Measurements from ENCODE around the gene PCCA. TPM values are rescaled to one million over a fixed set of nuclear protein-coding genes. Genes with fewer than 3 reads are reported as not detected.

PCCA gene
- polyA plus RNA-seq, 1 of the 3 experiments (the other 2 are of a cell fraction): 7.3 TPM

- DNase-seq: no peak
- H3K4me3 ChIP-seq (ENCODE audit: low read depth in 2 of 2, low read length in 1 of 2): no peak overlapping the region
- no peak for TF ChIP-seq REST (IDR thresholded peaks at IDR 0.05; ENCODE audit: low read depth, low read length)
- no peak for TF ChIP-seq RFX5 (IDR thresholded peaks at IDR 0.05; ENCODE audit: low read length)
- TF ChIP-seq TEAD4 (IDR thresholded peaks at IDR 0.05; ENCODE audit: borderline replicate concordance, insufficient read depth): no peak
- TF ChIP-seq PBX3 (IDR thresholded peaks at IDR 0.05): no peak
- H3K4me1 ChIP-seq (ENCODE audit: control insufficient read depth in 1 of 2, insufficient read depth in 2 of 2, low read depth in 1 of 2, low read length in 1 of 2): no peaks in the 10 kb centered on the region
- ChIA-PET POLR2A (no interaction called here), CTCF (no interaction called here)
- H3K9me3 ChIP-seq: no peaks in the 10 kb centered on the region
- H4K20me1 ChIP-seq (ENCODE audit: insufficient read depth): no peaks in the 10 kb centered on the region
- H3F3A ChIP-seq (replicated peaks; ENCODE audit: insufficient read depth): no peaks in the 10 kb centered on the region
- H2AFZ ChIP-seq (ENCODE audit: low read depth): no peak overlapping the region
- H3K36me3 ChIP-seq (replicated peaks in 1 of 2; ENCODE audit: control insufficient read depth in 1 of 2, insufficient read depth in 2 of 2, low read length in 1 of 2): peaks cover 22 to 34% of the 10 kb centered on the region in 2 experiments
- no peak overlapping the region for H3K4me2 ChIP-seq
- 91% methylated on average over 1 of the region's 1 CpG for WGBS (ENCODE audit: low lambda C conversion rate)
- H3K9ac ChIP-seq: no peak overlapping the region
- H3K27ac ChIP-seq (ENCODE audit: low read depth in 2 of 2, low read length in 1 of 2): no peak overlapping the region
- H3K79me2 ChIP-seq (ENCODE audit: insufficient read depth): no peaks in the 10 kb centered on the region
- no peaks in the 10 kb centered on the region for H3K27me3 ChIP-seq (ENCODE audit: insufficient read depth)
- no peaks in the 10 kb centered on the region for H3K9me2 ChIP-seq
These were observed 67.9 kb downstream of the PCCA start for GRCh38 chr13:100156788-100157187.

GRCh38 chr13:100158569-100158968 is 69.7 kb downstream of the PCCA start:
- H3K9ac ChIP-seq: no peak overlapping the region
- no peaks in the 10 kb centered on the region for H3K27me3 ChIP-seq (ENCODE audit: insufficient read depth)
- 98% methylated on average over 2 of the region's 2 CpGs for WGBS (ENCODE audit: low lambda C conversion rate)
- no peaks in the 10 kb centered on the region for H3F3A ChIP-seq (replicated peaks; ENCODE audit: insufficient read depth)
- CTCF ChIA-PET: no interaction called here
- POLR2A ChIA-PET: no interaction called here
- peaks cover 22 to 34% of the 10 kb centered on the region in 2 experiments for H3K36me3 ChIP-seq (replicated peaks in 1 of 2; ENCODE audit: control insufficient read depth in 1 of 2, insufficient read depth in 2 of 2, low read length in 1 of 2)
- no peak overlapping the region for H3K4me3 ChIP-seq (ENCODE audit: low read depth in 2 of 2, low read length in 1 of 2)
- H4K20me1 ChIP-seq (ENCODE audit: insufficient read depth): 0 out of 2 replicates have a peak, but pooled peaks cover 4% of the 10 kb centered on the region
- H3K27ac ChIP-seq (ENCODE audit: low read depth in 2 of 2, low read length in 1 of 2): no peak overlapping the region
- H3K79me2 ChIP-seq (ENCODE audit: insufficient read depth): no peaks in the 10 kb centered on the region
- no peaks in the 10 kb centered on the region for H3K9me2 ChIP-seq
- H3K4me1 ChIP-seq (ENCODE audit: control insufficient read depth in 1 of 2, insufficient read depth in 2 of 2, low read depth in 1 of 2, low read length in 1 of 2): no peaks in the 10 kb centered on the region
- H3K4me2 ChIP-seq: no peak overlapping the region
- no peak for DNase-seq
- no peak overlapping the region for H2AFZ ChIP-seq (ENCODE audit: low read depth)
- H3K9me3 ChIP-seq: no peaks in the 10 kb centered on the region
- TF ChIP-seq FOSL2 (IDR thresholded peaks at IDR 0.05; ENCODE audit: borderline replicate concordance, low read depth) (no peak), USF2 (IDR thresholded peaks at IDR 0.05; ENCODE audit: borderline replicate concordance, low read depth, low read length) (no peak), POLR2AphosphoS5 (IDR thresholded peaks at IDR 0.05; ENCODE audit: low read depth, low read length) (no peak), IRF3 (IDR thresholded peaks at IDR 0.05; ENCODE audit: low read depth, low read length) (no peak), RAD21 (IDR thresholded peaks at IDR 0.05; ENCODE audit: low read length) (no peak)
